ENCODE results near the gene SCAMP5.

Gene SCAMP5

DNA sequence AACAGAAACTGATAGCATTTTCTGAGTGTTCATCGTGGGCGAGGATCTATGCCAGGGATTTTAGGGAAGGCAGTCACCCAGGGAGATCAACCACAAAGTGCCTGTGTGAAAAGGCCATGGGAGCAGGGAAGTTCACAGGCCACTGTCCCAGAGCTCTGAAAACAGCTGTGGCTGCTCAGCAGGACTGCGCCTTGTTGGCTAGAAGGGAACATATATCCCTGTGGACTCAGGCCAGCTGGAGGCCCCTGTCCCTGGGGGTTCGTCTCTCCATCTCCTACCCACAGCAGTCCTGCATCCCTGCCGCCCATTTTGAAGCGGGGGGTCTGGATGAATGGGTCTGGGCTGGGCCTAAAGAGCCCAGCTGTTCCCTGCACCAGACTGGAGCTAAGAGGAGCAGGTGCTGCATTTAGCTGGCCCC lies 55.8 kb downstream of the SCAMP5 start:
- TF ChIP-seq CREB1 (IDR thresholded peaks at IDR 0.05; ENCODE audit: low read depth) (no peak), RAD21 (IDR thresholded peaks at IDR 0.05; ENCODE audit: low read depth) (no peak), TEAD4 (IDR thresholded peaks at IDR 0.05) (no peak), EGR1 (IDR thresholded peaks at IDR 0.05) (no peak), TAF1 (IDR thresholded peaks at IDR 0.05; ENCODE audit: low read depth) (no peak), TCF12 (IDR thresholded peaks at IDR 0.05; ENCODE audit: low read depth) (no peak), NFIC (IDR thresholded peaks at IDR 0.05) (no peak), EP300 (IDR thresholded peaks at IDR 0.05; ENCODE audit: borderline replicate concordance) (no peak), FOXM1 (IDR thresholded peaks at IDR 0.05; ENCODE audit: borderline replicate concordance, low read depth) (no peak), ZBTB7A (IDR thresholded peaks at IDR 0.05; ENCODE audit: low read depth) (no peak), CEBPB (IDR thresholded peaks at IDR 0.05) (no peak)
- TF ChIP-seq, protein P1, sequence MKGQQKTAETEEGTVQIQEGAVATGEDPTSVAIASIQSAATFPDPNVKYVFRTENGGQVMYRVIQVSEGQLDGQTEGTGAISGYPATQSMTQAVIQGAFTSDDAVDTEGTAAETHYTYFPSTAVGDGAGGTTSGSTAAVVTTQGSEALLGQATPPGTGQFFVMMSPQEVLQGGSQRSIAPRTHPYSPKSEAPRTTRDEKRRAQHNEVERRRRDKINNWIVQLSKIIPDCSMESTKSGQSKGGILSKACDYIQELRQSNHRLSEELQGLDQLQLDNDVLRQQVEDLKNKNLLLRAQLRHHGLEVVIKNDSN (IDR thresholded peaks at IDR 0.05) = no peak
- TF ChIP-seq, protein P2, sequence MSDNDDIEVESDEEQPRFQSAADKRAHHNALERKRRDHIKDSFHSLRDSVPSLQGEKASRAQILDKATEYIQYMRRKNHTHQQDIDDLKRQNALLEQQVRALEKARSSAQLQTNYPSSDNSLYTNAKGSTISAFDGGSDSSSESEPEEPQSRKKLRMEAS (IDR thresholded peaks at IDR 0.05) = no peak
- TF ChIP-seq, protein P3, sequence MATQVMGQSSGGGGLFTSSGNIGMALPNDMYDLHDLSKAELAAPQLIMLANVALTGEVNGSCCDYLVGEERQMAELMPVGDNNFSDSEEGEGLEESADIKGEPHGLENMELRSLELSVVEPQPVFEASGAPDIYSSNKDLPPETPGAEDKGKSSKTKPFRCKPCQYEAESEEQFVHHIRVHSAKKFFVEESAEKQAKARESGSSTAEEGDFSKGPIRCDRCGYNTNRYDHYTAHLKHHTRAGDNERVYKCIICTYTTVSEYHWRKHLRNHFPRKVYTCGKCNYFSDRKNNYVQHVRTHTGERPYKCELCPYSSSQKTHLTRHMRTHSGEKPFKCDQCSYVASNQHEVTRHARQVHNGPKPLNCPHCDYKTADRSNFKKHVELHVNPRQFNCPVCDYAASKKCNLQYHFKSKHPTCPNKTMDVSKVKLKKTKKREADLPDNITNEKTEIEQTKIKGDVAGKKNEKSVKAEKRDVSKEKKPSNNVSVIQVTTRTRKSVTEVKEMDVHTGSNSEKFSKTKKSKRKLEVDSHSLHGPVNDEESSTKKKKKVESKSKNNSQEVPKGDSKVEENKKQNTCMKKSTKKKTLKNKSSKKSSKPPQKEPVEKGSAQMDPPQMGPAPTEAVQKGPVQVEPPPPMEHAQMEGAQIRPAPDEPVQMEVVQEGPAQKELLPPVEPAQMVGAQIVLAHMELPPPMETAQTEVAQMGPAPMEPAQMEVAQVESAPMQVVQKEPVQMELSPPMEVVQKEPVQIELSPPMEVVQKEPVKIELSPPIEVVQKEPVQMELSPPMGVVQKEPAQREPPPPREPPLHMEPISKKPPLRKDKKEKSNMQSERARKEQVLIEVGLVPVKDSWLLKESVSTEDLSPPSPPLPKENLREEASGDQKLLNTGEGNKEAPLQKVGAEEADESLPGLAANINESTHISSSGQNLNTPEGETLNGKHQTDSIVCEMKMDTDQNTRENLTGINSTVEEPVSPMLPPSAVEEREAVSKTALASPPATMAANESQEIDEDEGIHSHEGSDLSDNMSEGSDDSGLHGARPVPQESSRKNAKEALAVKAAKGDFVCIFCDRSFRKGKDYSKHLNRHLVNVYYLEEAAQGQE (IDR thresholded peaks at IDR 0.05; ENCODE audit: low read depth) = no peak

DNA sequence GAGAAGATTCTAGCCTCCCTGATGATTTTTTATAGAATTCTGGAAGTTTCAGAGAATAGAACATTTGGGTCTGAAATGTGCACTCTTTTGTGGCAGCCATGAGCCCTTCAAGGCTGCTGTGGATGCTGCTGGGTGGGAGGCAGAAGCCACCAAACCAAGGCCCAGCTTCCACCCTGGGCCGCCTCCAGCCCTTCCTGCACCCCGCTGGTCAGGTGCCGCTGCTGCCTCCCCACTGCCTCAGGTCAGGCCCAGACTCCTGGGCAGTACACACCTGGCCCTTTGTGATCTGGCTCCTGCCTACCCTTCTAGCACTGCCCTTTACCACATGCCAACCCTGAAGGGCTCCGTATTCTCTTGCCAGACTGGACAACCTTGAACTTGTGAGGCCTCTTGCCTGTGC lies 56.3 kb downstream of the SCAMP5 start:
- TF ChIP-seq CREB1 (IDR thresholded peaks at IDR 0.05; ENCODE audit: low read depth) = no peak
- TF ChIP-seq, protein P2 (IDR thresholded peaks at IDR 0.05) = no peak
- no peak for TF ChIP-seq FOXM1 (IDR thresholded peaks at IDR 0.05; ENCODE audit: borderline replicate concordance, low read depth)
- no peak for TF ChIP-seq TEAD4 (IDR thresholded peaks at IDR 0.05)
- TF ChIP-seq TAF1 (IDR thresholded peaks at IDR 0.05; ENCODE audit: low read depth) = no peak
- TF ChIP-seq EP300 (IDR thresholded peaks at IDR 0.05; ENCODE audit: borderline replicate concordance) = no peak
- TF ChIP-seq, protein P1 (IDR thresholded peaks at IDR 0.05) = no peak
- TF ChIP-seq, protein P3 (IDR thresholded peaks at IDR 0.05; ENCODE audit: low read depth) = no peak
- no peak for TF ChIP-seq RAD21 (IDR thresholded peaks at IDR 0.05; ENCODE audit: low read depth)
- TF ChIP-seq EGR1 (IDR thresholded peaks at IDR 0.05) = no peak
- no peak for TF ChIP-seq YY1 (IDR thresholded peaks at IDR 0.05; ENCODE audit: low read depth)
- no peak for TF ChIP-seq NFIC (IDR thresholded peaks at IDR 0.05)
- TF ChIP-seq TCF12 (IDR thresholded peaks at IDR 0.05; ENCODE audit: low read depth) = no peak
- TF ChIP-seq ZBTB7A (IDR thresholded peaks at IDR 0.05; ENCODE audit: low read depth) = no peak

DNA sequence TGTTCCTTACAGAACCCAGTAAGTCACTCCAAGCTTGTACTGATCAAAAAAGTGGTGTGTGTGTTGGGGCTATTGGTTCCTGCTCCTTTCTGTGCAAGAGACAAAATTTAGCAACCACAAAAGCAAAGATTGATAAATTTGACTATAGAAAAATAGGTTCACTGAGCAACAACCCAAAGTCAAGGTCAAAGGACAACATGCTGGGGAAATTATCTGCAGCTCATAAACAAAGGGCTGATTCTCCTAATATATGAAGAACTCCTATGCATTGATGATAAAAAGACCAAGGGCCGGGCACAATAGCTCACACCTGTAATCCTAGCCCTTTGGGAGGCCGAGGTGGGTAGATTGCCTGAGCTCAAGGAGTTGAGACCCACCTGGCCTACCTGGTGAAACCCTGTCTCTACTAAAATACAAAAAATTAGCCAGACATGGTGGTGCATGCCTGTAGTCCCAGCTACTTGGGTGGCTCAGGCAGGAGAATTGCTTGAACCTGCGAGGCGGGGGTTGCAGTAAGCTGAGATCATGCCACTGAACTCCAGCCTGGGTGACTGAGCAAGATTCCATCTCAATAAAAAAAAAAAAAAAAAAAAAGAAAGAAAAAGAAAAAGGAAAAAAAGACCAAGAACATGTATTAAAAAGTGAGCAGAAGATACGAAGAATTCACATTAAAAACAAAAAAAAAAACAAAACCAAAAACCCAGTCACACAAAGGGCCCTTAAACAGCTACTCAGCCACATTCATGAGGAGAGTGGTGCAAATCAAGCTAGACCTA lies 57.8 kb downstream of the SCAMP5 start:
- TF ChIP-seq FOXM1 (IDR thresholded peaks at IDR 0.05; ENCODE audit: borderline replicate concordance, low read depth) (no peak), NFIC (IDR thresholded peaks at IDR 0.05) (no peak), TCF12 (IDR thresholded peaks at IDR 0.05; ENCODE audit: low read depth) (no peak), CEBPB (IDR thresholded peaks at IDR 0.05) (no peak), EGR1 (IDR thresholded peaks at IDR 0.05) (no peak), EP300 (IDR thresholded peaks at IDR 0.05; ENCODE audit: borderline replicate concordance) (no peak), RAD21 (IDR thresholded peaks at IDR 0.05; ENCODE audit: low read depth) (no peak), CREB1 (IDR thresholded peaks at IDR 0.05; ENCODE audit: low read depth) (no peak), TAF1 (IDR thresholded peaks at IDR 0.05; ENCODE audit: low read depth) (no peak), TEAD4 (IDR thresholded peaks at IDR 0.05) (no peak), YY1 (IDR thresholded peaks at IDR 0.05; ENCODE audit: low read depth) (no peak), ZBTB7A (IDR thresholded peaks at IDR 0.05; ENCODE audit: low read depth) (no peak)
- TF ChIP-seq, protein P3 (IDR thresholded peaks at IDR 0.05; ENCODE audit: low read depth) = no peak
- TF ChIP-seq, protein P1 (IDR thresholded peaks at IDR 0.05) = no peak
- TF ChIP-seq, protein P2 (IDR thresholded peaks at IDR 0.05) = no peak

All from Ishikawa (cell line).